ENCODE results near the gene PIK3CD. TPM values are rescaled to one million over a fixed set of nuclear protein-coding genes. Genes with fewer than 3 reads are reported as not detected.
A peak's percentile ranks its signal among the peaks of the same experiment; 100 is the strongest.

Gene PIK3CD
- total and polyA plus RNA-seq, 2 experiments from 2014 or later, result 6.6 to 32.1 TPM

DNA sequence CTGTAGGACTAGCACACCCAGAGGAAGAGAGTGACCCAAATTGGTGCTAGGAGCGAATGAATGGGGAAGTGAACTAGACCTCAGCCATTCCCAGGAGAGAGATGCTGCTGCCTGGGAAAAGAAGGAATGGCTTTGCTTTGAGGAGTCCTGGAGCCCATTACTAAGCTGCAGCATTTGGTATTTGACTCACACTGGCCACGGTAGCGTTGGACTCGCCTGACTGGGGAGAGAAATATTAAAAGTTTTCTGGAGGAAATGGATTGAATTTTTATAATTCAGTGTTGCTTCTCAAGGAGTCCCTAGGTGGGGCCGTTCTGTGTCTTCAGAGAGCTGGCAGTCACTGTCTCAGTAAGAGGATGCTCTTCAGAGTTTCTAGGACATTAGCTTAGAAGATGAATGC lies 40.2 kb downstream of the PIK3CD start:
- H2AFZ ChIP-seq, result no peak overlapping the region
- H3K27me3 ChIP-seq (ENCODE audit: insufficient read depth), result peaks cover 30% of the 10 kb centered on the region
- H3K36me3 ChIP-seq (ENCODE audit: insufficient read depth), result no peaks in the 10 kb centered on the region; the same call in 1 of the 2 replicates
- no peaks in the 10 kb centered on the region for H3K9me2 ChIP-seq (ENCODE audit: insufficient read depth)
- DNase-seq (ENCODE audit: low spot score), result no peak
- H3F3A ChIP-seq (replicated peaks; ENCODE audit: low read depth), result peaks cover 25% of the 10 kb centered on the region; the same call in 1 of the 2 replicates
- peaks cover 33% of the 10 kb centered on the region for H3K4me1 ChIP-seq (ENCODE audit: insufficient read depth)
- ATAC-seq, result no peak
- H3K4me3 Mint-ChIP-seq, result no peak overlapping the region
- peak overlapping the region; percentile 100; the same call in 1 of the 2 replicates for H3K4me2 ChIP-seq
- peaks cover 26% of the 10 kb centered on the region for H3K4me1 Mint-ChIP-seq
- H4K20me1 ChIP-seq (replicated peaks; ENCODE audit: insufficient read depth), result no peaks in the 10 kb centered on the region; the same call in 1 of the 2 replicates
- no peaks in the 10 kb centered on the region for H3K79me2 ChIP-seq (replicated peaks; ENCODE audit: insufficient read depth)
- no peak overlapping the region for H3K27ac Mint-ChIP-seq
- H3K4me3 ChIP-seq, result no peak overlapping the region
- no peaks in the 10 kb centered on the region; the same call in 2 of the 3 replicates for H3K36me3 Mint-ChIP-seq (ENCODE audit: low read depth)
- peaks cover 27% of the 10 kb centered on the region for H3K27me3 Mint-ChIP-seq (ENCODE audit: insufficient read depth, low read depth, poor library complexity)
- TF ChIP-seq JUNB (IDR thresholded peaks at IDR 0.05; ENCODE audit: unreplicated experiment), result no peak
- TF ChIP-seq NANOG (IDR thresholded peaks at IDR 0.05; ENCODE audit: borderline replicate concordance), result no peak
- no peak for TF ChIP-seq POLR2AphosphoS5 (IDR thresholded peaks at IDR 0.05; ENCODE audit: low read depth)
- no peak for TF ChIP-seq REST (IDR thresholded peaks at IDR 0.05; ENCODE audit: unreplicated experiment)
- TF ChIP-seq ZNF114 (CRISPR knock-in tag; IDR thresholded peaks at IDR 0.05), result no peak
- TF ChIP-seq ZNF331 (CRISPR knock-in tag; IDR thresholded peaks at IDR 0.05; ENCODE audit: low read depth), result no peak
- no peak for TF ChIP-seq CREB1 (CRISPR knock-in tag; IDR thresholded peaks at IDR 0.05; ENCODE audit: low read depth)
- no peak for TF ChIP-seq ETS1 (IDR thresholded peaks at IDR 0.05)
- no peak for TF ChIP-seq EZH2 (IDR thresholded peaks at IDR 0.05; ENCODE audit: low read depth, unreplicated experiment)
- no peak for TF ChIP-seq ZNF462 (CRISPR knock-in tag; IDR thresholded peaks at IDR 0.05)
- no peak; a peak in 1 of 4 replicates for TF ChIP-seq CTCF (conservative IDR thresholded peaks at IDR 0.05; ENCODE audit: low read depth in 2 of 2)
- no peak for TF ChIP-seq STAT1 (IDR thresholded peaks at IDR 0.05; ENCODE audit: unreplicated experiment)
- TF ChIP-seq EZH2phosphoT487 (IDR thresholded peaks at IDR 0.05; ENCODE audit: unreplicated experiment), result no peak
- no peak overlapping the region for H3K27ac ChIP-seq (ENCODE audit: low read depth)
- H3K9me3 Mint-ChIP-seq, result no peaks in the 10 kb centered on the region; the same call in 2 of the 3 replicates
